Lung (tissue), 12 donors: Measurements from ENCODE around the gene MAB21L3. TPM values are rescaled to one million over a fixed set of nuclear protein-coding genes. Genes with fewer than 3 reads are reported as not detected.
"Not testable (repeated sequence)": the region's sequence is repeated elsewhere in the genome, so short reads cannot be mapped to it uniquely, and the experiment has no call there.

Experiments used
- ATAC-seq: fragments of 200-7000 bp; cut with Tn5 transposase; one replicate; pipeline ENCODE4 v1.9.1; 2020; ENCODE audit warnings: moderate number of reproducible peaks; ENCODE audit not compliant: insufficient read depth, low FRiP score
- DNase-seq, 3 donors: peaks; one replicate each; pipeline ENCODE4 v3.0.0-alpha.2; 2013 to 2017
- H3K27ac ChIP-seq, 2 donors: one replicate each; pipeline ENCODE4 v1.5.1; 2013; ENCODE audit warnings: mild to moderate bottlenecking in 2 of 2, moderate library complexity in 2 of 2, control low read depth in 1 of 2, inconsistent platforms in 1 of 2, low read depth in 1 of 2, low read length in 1 of 2
- H3K27me3 ChIP-seq, 3 donors: one replicate each; pipeline ENCODE4 v1.5.1; 2013; ENCODE audit warnings: low read length in 2 of 3; ENCODE audit not compliant: control insufficient read depth in 3 of 3, insufficient read depth in 3 of 3
- H3K36me3 ChIP-seq, 4 donors: one replicate each; pipeline ENCODE4 v1.5.1; 2013; ENCODE audit warnings: low read length in 4 of 4, mild to moderate bottlenecking in 1 of 4, moderate library complexity in 1 of 4; ENCODE audit not compliant: control insufficient read depth in 4 of 4, insufficient read depth in 4 of 4
- H3K4me1 ChIP-seq, 5 donors: one replicate each; pipeline ENCODE4 v1.5.1; 2013; ENCODE audit warnings: low read length in 5 of 5, mild to moderate bottlenecking in 2 of 5, moderate library complexity in 1 of 5; ENCODE audit not compliant: control insufficient read depth in 5 of 5, insufficient read depth in 5 of 5
- H3K4me3 ChIP-seq: one replicate; pipeline ENCODE4 v1.5.1; 2013; ENCODE audit warnings: mild to moderate bottlenecking, control low read depth, moderate library complexity
- H3K9ac ChIP-seq, 2 donors: one replicate each; pipeline ENCODE4 v1.5.1; 2013; ENCODE audit warnings: low read length in 2 of 2, control low read depth in 1 of 2; ENCODE audit not compliant: insufficient read depth in 1 of 2
- H3K9me3 ChIP-seq, 4 donors: one replicate each; pipeline ENCODE4 v1.5.1; 2013; ENCODE audit warnings: low read length in 3 of 4, mild to moderate bottlenecking in 1 of 4, moderate library complexity in 1 of 4; ENCODE audit not compliant: control insufficient read depth in 4 of 4, insufficient read depth in 3 of 4
- CTCF ChIP-seq: IDR thresholded peaks from 2 replicates; pipeline ENCODE4 v1.5.1; 2012; ENCODE audit warnings: mild to moderate bottlenecking; ENCODE audit errors: control extremely low read depth, extremely low read depth
- WGBS, 2 donors: extraction: QIAGEN DNeasy Blood & Tissue Kit; methylation state at CpG; one replicate each; pipeline ENCODE4 v1.1.7; 2013; 5-methylcytosine and 5-hydroxymethylcytosine counted together
- polyA plus RNA-seq, 2 donors: library from polyadenylated mRNA; stranded (reverse); fragments of 200-250 nt; gene quantifications; one replicate each; pipeline ENCODE4 v1.2.1, GENCODE V29; 2013
- total RNA-seq, 2 donors: library from RNA; depleted of rRNA in 1 of 2; stranded (reverse); fragments of >200 nt in 1 of 2; gene quantifications; one replicate each; pipeline ENCODE4 v1.2.1, GENCODE V29; 2014 to 2021
- donor health status: control.
- donor health status: control.
- donor health status: Bipolar disorder and iron deficiency.
- donor health status: healthy.
- donor health status: DM: yes; HTN: yes; CAD: no.

Gene MAB21L3
- total and polyA plus RNA-seq, 4 donors, result 0.08 to 4.2 (median 0.44) TPM

GRCh38 chr1:116138277-116138792, 27.1 kb downstream of the MAB21L3 start:
- Histone ChIP-seq H3K4me1 (no peaks in the 10 kb centered on the region), H3K9me3 (no peaks in the 10 kb centered on the region), H3K4me3 (no peak overlapping the region), H3K9ac (no peak overlapping the region), H3K27me3 (no peaks in the 10 kb centered on the region), H3K36me3 (no peaks in the 10 kb centered on the region), H3K27ac (no peak overlapping the region)
- ATAC-seq (no peak), DNase-seq (no peak)
- 97% methylated on average over 8 of the region's 8 CpGs for WGBS, 2 donors
- TF ChIP-seq CTCF, result no peak

GRCh38 chr1:116139592-116140134, 28.5 kb downstream of the MAB21L3 start:
- Histone ChIP-seq H3K4me1 (no peaks in the 10 kb centered on the region), H3K9ac (no peak overlapping the region), H3K4me3 (no peak overlapping the region), H3K27me3 (no peaks in the 10 kb centered on the region), H3K9me3 (peaks cover 0 to 3% (median 0%) of the 10 kb centered on the region in 4 donors), H3K36me3 (no peaks in the 10 kb centered on the region), H3K27ac (no peak overlapping the region)
- WGBS, 2 donors, result 90 to 97% methylated on average over 6 of the region's 6 CpGs
- TF ChIP-seq CTCF, result no peak
- DNase-seq (no peak), ATAC-seq (no peak)

GRCh38 chr1:116144151-116144550, 33.0 kb downstream of the MAB21L3 start:
- H3K27ac ChIP-seq, result no peak overlapping the region
- H3K9me3 ChIP-seq, result peaks cover 0 to 3% (median 0%) of the 10 kb centered on the region in 4 donors
- no peaks in the 10 kb centered on the region for H3K4me1 ChIP-seq
- H3K4me3 ChIP-seq, result no peak overlapping the region
- H3K9ac ChIP-seq, result no peak overlapping the region
- H3K27me3 ChIP-seq, result no peaks in the 10 kb centered on the region
- TF ChIP-seq CTCF, result no peak
- ATAC-seq (no peak), DNase-seq (no peak)
- WGBS, 2 donors, result 40 to 77% methylated on average over 1 of the region's 1 CpG
- H3K36me3 ChIP-seq, result no peaks in the 10 kb centered on the region

- WGBS, 2 donors, result 94 to 96% methylated on average over 35 to 37 of the region's 37 CpGs
- H3K36me3 ChIP-seq, H3K4me3 ChIP-seq, H3K4me1 ChIP-seq, H3K27me3 ChIP-seq, H3K27ac ChIP-seq, H3K9me3 ChIP-seq, H3K9ac ChIP-seq, DNase-seq, ATAC-seq: not testable (repeated sequence)
Observed at GRCh38 chr1:116146447-116147113, 35.4 kb downstream of the MAB21L3 start.
